Natural killer cell (primary cell): ENCODE measurements around the gene ANKRD50. TPM values are rescaled to one million over a fixed set of nuclear protein-coding genes. Genes with fewer than 3 reads are reported as not detected.

Source experiments
- ATAC-seq, 3 donors: fragments of 150-1000 bp in 2 of 3; fragments of 200-7000 bp in 1 of 3; cut with Tn5 transposase; 1 replicate in 1 of 3; 2 replicates in 2 of 3; pipeline ENCODE4 v1.10.0; 2021; ENCODE audit warnings: mild to moderate bottlenecking in 2 of 3, moderate library complexity in 2 of 3
- DNase-seq, 2 donors: peaks; one replicate each; pipeline versions ENCODE4 v3.0.0 to v3.0.0-alpha.2; 2013 to 2021; ENCODE audit warnings: mixed read lengths in 1 of 2
- H3K27ac ChIP-seq: one replicate; pipeline ENCODE4 v1.5.1; 2013; ENCODE audit warnings: mild to moderate bottlenecking, low read length
- H3K27me3 ChIP-seq: one replicate; pipeline ENCODE4 v1.6.1; 2013; ENCODE audit warnings: low read length; ENCODE audit not compliant: control insufficient read depth, insufficient read depth
- H3K36me3 ChIP-seq: one replicate; pipeline ENCODE4 v1.6.1; 2013; ENCODE audit warnings: low read length; ENCODE audit not compliant: control insufficient read depth, insufficient read depth
- H3K4me1 ChIP-seq: one replicate; pipeline ENCODE4 v1.6.1; 2013; ENCODE audit warnings: low read length; ENCODE audit not compliant: control insufficient read depth, insufficient read depth
- H3K4me3 ChIP-seq: one replicate; pipeline ENCODE4 v1.5.1; 2013; ENCODE audit warnings: low read length
- H3K9me3 ChIP-seq: one replicate; pipeline ENCODE4 v1.6.1; 2013; ENCODE audit warnings: low read length; ENCODE audit not compliant: control insufficient read depth, insufficient read depth
- H3K27ac Mint-ChIP-seq, 2 donors: one replicate each; pipeline ENCODE4 v1.8.0; 2022; ENCODE audit warnings: mild to moderate bottlenecking in 2 of 2, mixed read lengths in 2 of 2, moderate library complexity in 1 of 2
- H3K27me3 Mint-ChIP-seq, 2 donors: one replicate each; pipeline ENCODE4 v1.8.0; 2022; ENCODE audit warnings: low read depth in 2 of 2, mixed read lengths in 2 of 2
- H3K36me3 Mint-ChIP-seq: one replicate; pipeline ENCODE4 v1.8.0; 2022; ENCODE audit warnings: mixed read lengths
- H3K4me1 Mint-ChIP-seq, 2 donors: one replicate each; pipeline ENCODE4 v1.8.0; 2022; ENCODE audit warnings: mixed read lengths in 2 of 2
- H3K4me3 Mint-ChIP-seq: one replicate; pipeline ENCODE4 v1.8.0; 2022; ENCODE audit warnings: mild to moderate bottlenecking, moderate library complexity, mixed read lengths
- H3K9me3 Mint-ChIP-seq, 2 donors: one replicate each; pipeline ENCODE4 v1.8.0; 2022; ENCODE audit warnings: mixed read lengths in 2 of 2
- CTCF ChIP-seq: fragments of 200-600 bp; IDR thresholded peaks from one replicate; pipeline ENCODE4 v1.8.0; 2022; ENCODE audit warnings: antibody characterized with exemption
- WGBS: methylation state at CpG from one replicate; pipeline ENCODE4 v1.1.7; 2013; ENCODE audit warnings: missing lambda C conversion rate; ENCODE audit not compliant: insufficient coverage; 5-methylcytosine and 5-hydroxymethylcytosine counted together
- intact Hi-C: fragments of 100-400 bp; cut with micrococcal nuclease; formaldehyde crosslinking; loops from one replicate; pipeline ENCODE4 v1.14.2; 2022
- total RNA-seq, 4 donors: library from RNA; stranded (reverse); fragments of 120-200 nt in 1 of 4; gene quantifications; one replicate each; pipeline versions ENCODE4 v1.2.3 to v1.2.4, GENCODE V29; 2013 to 2022

The ANKRD50 gene
- total RNA-seq, 3 donors from 2014 or later (not counting 1 experiment from before 2014, with no cell fraction given), result 0.82 to 1.3 (median 0.90) TPM

GRCh38 chr4:124641715-124642381 lies 70.7 kb downstream of the ANKRD50 start:
- H3K36me3 Mint-ChIP-seq, result no peaks in the 10 kb centered on the region
- no peaks in the 10 kb centered on the region for H3K27me3 ChIP-seq
- peaks cover 4 to 7% of the 10 kb centered on the region in 2 donors for H3K9me3 Mint-ChIP-seq
- no peaks in the 10 kb centered on the region for H3K9me3 ChIP-seq
- no peak overlapping the region for H3K4me3 Mint-ChIP-seq
- H3K27ac ChIP-seq, result no peak overlapping the region
- no peak for ATAC-seq
- 66% methylated on average over 4 of the region's 4 CpGs for WGBS
- no peaks in the 10 kb centered on the region for H3K4me1 ChIP-seq
- no peaks in the 10 kb centered on the region for H3K36me3 ChIP-seq
- H3K27ac Mint-ChIP-seq, result no peak overlapping the region
- no peaks in the 10 kb centered on the region for H3K27me3 Mint-ChIP-seq
- no peak for TF ChIP-seq CTCF
- no peak overlapping the region for H3K4me3 ChIP-seq
- DNase-seq, result no peak
- no peaks in the 10 kb centered on the region for H3K4me1 Mint-ChIP-seq
- intact Hi-C loops, result no loop called here

- intact Hi-C loops, result no loop called here
- H3K4me3 Mint-ChIP-seq, result no peak overlapping the region
- H3K36me3 Mint-ChIP-seq, result no peaks in the 10 kb centered on the region
- H3K27ac Mint-ChIP-seq, result no peak overlapping the region
- no peaks in the 10 kb centered on the region for H3K4me1 Mint-ChIP-seq
- no peak for TF ChIP-seq CTCF
- no peak for ATAC-seq
- Histone ChIP-seq H3K4me3 (no peak overlapping the region), H3K9me3 (no peaks in the 10 kb centered on the region), H3K4me1 (no peaks in the 10 kb centered on the region), H3K27me3 (no peaks in the 10 kb centered on the region), H3K36me3 (no peaks in the 10 kb centered on the region), H3K27ac (no peak overlapping the region)
- peaks cover 4 to 7% of the 10 kb centered on the region in 2 donors for H3K9me3 Mint-ChIP-seq
- no peak for DNase-seq
- no peaks in the 10 kb centered on the region for H3K27me3 Mint-ChIP-seq
- WGBS, result 90% methylated on average over 3 of the region's 3 CpGs
These were observed 72.4 kb downstream of the ANKRD50 start for GRCh38 chr4:124640022-124640730.

- Mint-ChIP-seq H3K4me3 (no peak overlapping the region), H3K4me1 (no peaks in the 10 kb centered on the region), H3K27ac (no peak overlapping the region), H3K9me3 (peaks cover 4 to 5% of the 10 kb centered on the region in 2 donors), H3K36me3 (no peaks in the 10 kb centered on the region), H3K27me3 (no peaks in the 10 kb centered on the region)
- DNase-seq (no peak), ATAC-seq (no peak)
- intact Hi-C loops, result no loop called here
- Histone ChIP-seq H3K36me3 (no peaks in the 10 kb centered on the region), H3K4me3 (no peak overlapping the region), H3K27ac (no peak overlapping the region), H3K27me3 (no peaks in the 10 kb centered on the region), H3K4me1 (no peaks in the 10 kb centered on the region), H3K9me3 (no peaks in the 10 kb centered on the region)
- no peak for TF ChIP-seq CTCF
- WGBS, result 92% methylated on average over 2 of the region's 2 CpGs
These were observed 75.2 kb downstream of the ANKRD50 start for GRCh38 chr4:124637321-124637720.
